Endodermal cell (in vitro differentiated cells): ENCODE measurements around the gene EIF3L. TPM values are rescaled to one million over a fixed set of nuclear protein-coding genes. Genes with fewer than 3 reads are reported as not detected.
A peak's percentile ranks its signal among the peaks of the same experiment; 100 is the strongest.

Source experiments
- DNase-seq: peaks from one replicate; pipeline ENCODE4 v3.0.0-alpha.2; 2017
- H3K27ac ChIP-seq: 2 replicates; pipeline ENCODE4 v1.5.1; 2013; ENCODE audit warnings: mild to moderate bottlenecking, low read depth, low read length, moderate library complexity
- H3K27me3 ChIP-seq: 2 replicates; pipeline ENCODE4 v1.6.1; 2013; ENCODE audit warnings: mild to moderate bottlenecking, low read length, moderate library complexity; ENCODE audit not compliant: insufficient read depth, control insufficient read depth, poor library complexity, severe bottlenecking
- H3K36me3 ChIP-seq: 2 replicates; pipeline ENCODE4 v1.7.0; 2013; ENCODE audit warnings: mild to moderate bottlenecking, low read length, moderate library complexity; ENCODE audit not compliant: control insufficient read depth, insufficient read depth
- H3K4me1 ChIP-seq: one replicate; pipeline ENCODE4 v1.7.0; 2013; ENCODE audit warnings: low read length; ENCODE audit not compliant: control insufficient read depth, insufficient read depth
- H3K4me3 ChIP-seq: 2 replicates; pipeline ENCODE4 v1.5.1; 2013; ENCODE audit warnings: mild to moderate bottlenecking, low read length, moderate library complexity
- H3K9ac ChIP-seq: 2 replicates; pipeline ENCODE4 v1.6.1; 2013; ENCODE audit warnings: mild to moderate bottlenecking, low read length, moderate library complexity; ENCODE audit not compliant: poor library complexity, severe bottlenecking; ENCODE audit errors: extremely low read depth
- H3K9me3 ChIP-seq: 2 replicates; pipeline ENCODE4 v1.6.1; 2013; ENCODE audit warnings: mild to moderate bottlenecking, low read length, moderate library complexity; ENCODE audit not compliant: control insufficient read depth
- H3K27ac Mint-ChIP-seq: 2 replicates; pipeline ENCODE4 v1.8.0; 2020; ENCODE audit warnings: mixed read lengths
- H3K27me3 Mint-ChIP-seq: 2 replicates; pipeline ENCODE4 v1.8.0; 2021; ENCODE audit warnings: mild to moderate bottlenecking, mixed read lengths; ENCODE audit not compliant: insufficient read depth
- H3K36me3 Mint-ChIP-seq: 2 replicates; pipeline ENCODE4 v1.8.0; 2020; ENCODE audit warnings: low read depth, mixed read lengths
- H3K4me1 Mint-ChIP-seq: 2 replicates; pipeline ENCODE4 v1.8.0; 2020; ENCODE audit warnings: mixed read lengths
- H3K4me3 Mint-ChIP-seq: 2 replicates; pipeline ENCODE4 v1.8.0; 2020; ENCODE audit warnings: mild to moderate bottlenecking, moderate library complexity, mixed read lengths
- H3K9me3 Mint-ChIP-seq: 2 replicates; pipeline ENCODE4 v1.8.0; 2020; ENCODE audit warnings: mild to moderate bottlenecking, mixed read lengths
- CTCF ChIP-seq: fragments of 200-600 bp; sonication (generic); conservative IDR thresholded peaks from 2 replicates; pipeline ENCODE4 v1.5.0; 2021; ENCODE audit warnings: antibody characterized with exemption, mild to moderate bottlenecking
- WGBS, 2 experiments: methylation state at CpG; one replicate each; pipeline versions ENCODE4 v1.1.5 to v1.1.7; 2013; ENCODE audit warnings: missing lambda C conversion rate in 2 of 2, mixed read lengths in 1 of 2; ENCODE audit not compliant: insufficient coverage in 1 of 2, insufficient read length in 1 of 2; 5-methylcytosine and 5-hydroxymethylcytosine counted together
- microRNA-seq: library from miRNA; unstranded; fragments of <30 nt; microRNA quantifications from one replicate; pipeline ENCODE4 v1.2.0, GENCODE V29; 2020; ENCODE audit warnings: borderline microRNAs expressed
- total RNA-seq, 2 donors: library from RNA; stranded (reverse); fragmentation: NEBNext Ultra II Directional in 1 of 2; extraction: Animal tissue kit (Norgen Biotek cat#: 25700) in 1 of 2; gene quantifications; 2 replicates in 1 of 2; 3 replicates in 1 of 2; pipeline ENCODE4 v1.2.1, GENCODE V29; 2021

Gene EIF3L
- total RNA-seq, 2 donors from 2014 or later: 469 to 541 TPM

GRCh38 chr22:37932401-37932800 lies 83.2 kb downstream of the EIF3L start:
- Histone ChIP-seq H3K4me1 (no peaks in the 10 kb centered on the region), H3K27me3 (peaks cover 47% of the 10 kb centered on the region), H3K9me3 (no peaks in the 10 kb centered on the region), H3K27ac (no peak overlapping the region), H3K9ac (no peak overlapping the region), H3K4me3 (no peak overlapping the region), H3K36me3 (peaks cover 24% of the 10 kb centered on the region)
- H3K9me3 Mint-ChIP-seq: no peaks in the 10 kb centered on the region
- 92 to 93% methylated on average over 10 of the region's 10 CpGs for WGBS, 2 experiments
- no peak for TF ChIP-seq CTCF
- peaks cover 5% of the 10 kb centered on the region for H3K4me1 Mint-ChIP-seq
- H3K4me3 Mint-ChIP-seq: no peak overlapping the region
- H3K27me3 Mint-ChIP-seq: peaks cover 30% of the 10 kb centered on the region
- peaks cover 48% of the 10 kb centered on the region for H3K36me3 Mint-ChIP-seq
- H3K27ac Mint-ChIP-seq: no peak overlapping the region
- DNase-seq: no peak

GRCh38 chr22:37932821-37933578 lies 83.8 kb downstream of the EIF3L start:
- TF ChIP-seq CTCF: no peak
- Mint-ChIP-seq H3K36me3 (peaks cover 51% of the 10 kb centered on the region), H3K9me3 (no peaks in the 10 kb centered on the region), H3K27ac (peak overlapping the region; percentile 74), H3K27me3 (peaks cover 30% of the 10 kb centered on the region), H3K4me1 (peaks cover 5% of the 10 kb centered on the region), H3K4me3 (no peak overlapping the region)
- peaks cover 47% of the 10 kb centered on the region for H3K27me3 ChIP-seq
- H3K36me3 ChIP-seq: peaks cover 29% of the 10 kb centered on the region
- no peaks in the 10 kb centered on the region for H3K4me1 ChIP-seq
- H3K27ac ChIP-seq: no peak overlapping the region
- no peak overlapping the region for H3K4me3 ChIP-seq
- H3K9ac ChIP-seq: no peak overlapping the region
- H3K9me3 ChIP-seq: no peaks in the 10 kb centered on the region
- WGBS, 2 experiments: 93 to 99% methylated on average over 17 to 21 of the region's 21 CpGs
- no peak for DNase-seq

- H3K9me3 Mint-ChIP-seq: no peaks in the 10 kb centered on the region
- Histone ChIP-seq H3K27ac (no peak overlapping the region), H3K36me3 (peaks cover 30% of the 10 kb centered on the region), H3K27me3 (peaks cover 42% of the 10 kb centered on the region), H3K4me3 (no peak overlapping the region), H3K9ac (no peak overlapping the region), H3K4me1 (no peaks in the 10 kb centered on the region), H3K9me3 (no peaks in the 10 kb centered on the region)
- WGBS, 2 experiments: 5 to 25% methylated on average over 8 to 13 of the region's 13 CpGs
- H3K4me3 Mint-ChIP-seq: no peak overlapping the region
- H3K36me3 Mint-ChIP-seq: peaks cover 46% of the 10 kb centered on the region
- peak; percentile 99 for DNase-seq
- H3K27me3 Mint-ChIP-seq: peaks cover 24% of the 10 kb centered on the region
- peaks cover 5% of the 10 kb centered on the region for H3K4me1 Mint-ChIP-seq
- H3K27ac Mint-ChIP-seq: peak overlapping the region; percentile 74
- peak; percentile 98 for TF ChIP-seq CTCF
Measured at GRCh38 chr22:37933711-37934376, 84.6 kb downstream of the EIF3L start.

Small RNA genes lying within 50 kb of the gene (microRNA-seq; reads per million reads assigned to microRNA genes)
- gene MIR659: not detected

Other genes with a start within 250 kb of the EIF3L start
- 10 to 100 TPM; 87.5 TPM for gene GGA1, start 240.6 kb upstream of the EIF3L start, total RNA-seq
- 10 to 100 TPM; 37.7 to 38.6 TPM for gene SH3BP1, start 209.8 kb upstream of the EIF3L start, total RNA-seq
- 10 to 100 TPM; 23.5 to 29.3 TPM for gene PDXP, start 190.7 kb upstream of the EIF3L start, total RNA-seq
- 10 to 100 TPM; 10.4 to 16.0 TPM for gene LGALS1, start 173.8 kb upstream of the EIF3L start, total RNA-seq
- 10 to 100 TPM; 21.9 to 26.8 TPM for gene NOL12, start 163.1 kb upstream of the EIF3L start, total RNA-seq
- gene TRIOBP, start 152.4 kb upstream of the EIF3L start, total RNA-seq: 10 to 100 TPM; 74.7 to 82.2 TPM
- 10 to 100 TPM; 22.2 to 26.2 TPM for gene GCAT, start 41.5 kb upstream of the EIF3L start, total RNA-seq
- under 1 TPM; 0.40 to 0.77 TPM for gene GALR3, start 26.0 kb upstream of the EIF3L start, total RNA-seq
- gene ANKRD54, start 5.1 kb upstream of the EIF3L start, total RNA-seq: 10 to 100 TPM; 14.1 to 14.3 TPM
- 10 to 100 TPM; 33.5 to 36.6 TPM for gene MICALL1, start 56.9 kb downstream of the EIF3L start, total RNA-seq
- gene C22orf23, start 104.2 kb downstream of the EIF3L start, total RNA-seq: under 1 TPM; 0.29 to 0.44 TPM
- 100 to 1,000 TPM in 1 of 2 donors, 10 to 100 TPM in 1; 98.0 to 105 TPM for gene POLR2F, start 104.3 kb downstream of the EIF3L start, total RNA-seq
- 10 to 100 TPM; 11.2 to 13.4 TPM for gene SOX10, start 135.1 kb downstream of the EIF3L start, total RNA-seq
- gene PICK1, start 208.0 kb downstream of the EIF3L start, total RNA-seq: 10 to 100 TPM; 42.7 to 54.1 TPM
- 1 to 10 TPM in 1 of 2 donors, under 1 TPM in 1; 0.57 to 1.1 TPM for gene SLC16A8, start 234.8 kb downstream of the EIF3L start, total RNA-seq